ENCODE results near the gene FXYD1.
A peak's percentile ranks its signal among the peaks of the same experiment; 100 is the strongest.

Gene FXYD1

GRCh38 chr19:35108730-35109129 lies 29.9 kb upstream of the FXYD1 start:
- H3K4me3 ChIP-seq (replicated peaks; ENCODE audit: low read depth, low read length) = no peak overlapping the region
- TF ChIP-seq CTCF (IDR thresholded peaks at IDR 0.05; ENCODE audit: low read depth, low read length, missing control alignments) = no peak
- no peak for DNase-seq (ENCODE audit: extremely low read depth, low read depth)

GRCh38 chr19:35109395-35110112 lies 29.1 kb upstream of the FXYD1 start:
- H3K4me3 ChIP-seq (replicated peaks; ENCODE audit: low read depth, low read length) = no peak overlapping the region
- no peak for TF ChIP-seq CTCF (IDR thresholded peaks at IDR 0.05; ENCODE audit: low read depth, low read length, missing control alignments)
- no peak for DNase-seq (ENCODE audit: extremely low read depth, low read depth)

GRCh38 chr19:35110974-35111373 lies 27.6 kb upstream of the FXYD1 start:
- H3K4me3 ChIP-seq (replicated peaks; ENCODE audit: low read depth, low read length) = no peak overlapping the region
- no peak for TF ChIP-seq CTCF (IDR thresholded peaks at IDR 0.05; ENCODE audit: low read depth, low read length, missing control alignments)
- no peak for DNase-seq (ENCODE audit: extremely low read depth, low read depth)

- no peak for TF ChIP-seq CTCF (IDR thresholded peaks at IDR 0.05; ENCODE audit: low read depth, low read length, missing control alignments)
- H3K4me3 ChIP-seq (replicated peaks; ENCODE audit: low read depth, low read length) = no peak overlapping the region
- no peak for DNase-seq (ENCODE audit: extremely low read depth, low read depth)
Measured at GRCh38 chr19:35112995-35113688, 25.5 kb upstream of the FXYD1 start.

GRCh38 chr19:35114353-35115176 lies 24.1 kb upstream of the FXYD1 start:
- DNase-seq (ENCODE audit: extremely low read depth, low read depth) = no peak
- no peak overlapping the region for H3K4me3 ChIP-seq (replicated peaks; ENCODE audit: low read depth, low read length)
- peak; percentile 99 for TF ChIP-seq CTCF (IDR thresholded peaks at IDR 0.05; ENCODE audit: low read depth, low read length, missing control alignments)

- DNase-seq (ENCODE audit: extremely low read depth, low read depth) = no peak
- H3K4me3 ChIP-seq (replicated peaks; ENCODE audit: low read depth, low read length) = no peak within 1 kb of the TSS
Measured at GRCh38 chr19:35115177-35115951, 23.3 kb upstream of the FXYD1 start, which contains the start of gene FXYD3. Gene FXYD3, plus strand, starts transcription at chr19:35115823. Its CDS starts 3,554 bp downstream, at chr19:35119377.

More at GRCh38 chr19:35115177-35115951, 23.3 kb upstream of the FXYD1 start, which contains the start of gene FXYD3:
- no peak for TF ChIP-seq CTCF (IDR thresholded peaks at IDR 0.05; ENCODE audit: low read depth, low read length, missing control alignments)

All from HFF-Myc (cell line).